ENCODE results near the gene MVP. TPM values are rescaled to one million over a fixed set of nuclear protein-coding genes. Genes with fewer than 3 reads are reported as not detected.
"Not testable (repeated sequence)": the region's sequence is repeated elsewhere in the genome, so short reads cannot be mapped to it uniquely, and the experiment has no call there.

MVP gene
- polyA plus RNA-seq, 1 donor: 26.5 TPM

DNA sequence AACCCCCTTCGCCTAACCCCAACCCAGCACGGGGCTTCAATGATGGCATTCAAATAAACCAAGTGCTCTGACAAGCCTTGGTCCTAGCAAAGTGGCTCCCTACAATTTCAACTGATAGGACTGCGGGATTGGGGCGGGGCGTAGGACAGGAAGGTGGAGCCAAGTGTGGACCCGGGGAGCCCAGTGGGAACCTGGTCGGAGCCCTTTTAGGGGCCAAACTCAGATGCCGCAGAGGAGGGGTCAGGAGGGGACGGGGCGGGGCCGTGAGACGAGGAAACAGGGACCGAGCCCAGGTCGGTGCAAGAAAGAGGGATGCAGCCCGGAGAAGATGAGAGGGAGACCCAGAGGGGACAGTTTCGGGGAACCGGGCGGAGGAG lies 55.9 kb downstream of the MVP start:
- no peak for DNase-seq

- no peak for DNase-seq
Observed at GRCh38 chr16:29876594-29877249, 56.5 kb downstream of the MVP start.

DNA sequence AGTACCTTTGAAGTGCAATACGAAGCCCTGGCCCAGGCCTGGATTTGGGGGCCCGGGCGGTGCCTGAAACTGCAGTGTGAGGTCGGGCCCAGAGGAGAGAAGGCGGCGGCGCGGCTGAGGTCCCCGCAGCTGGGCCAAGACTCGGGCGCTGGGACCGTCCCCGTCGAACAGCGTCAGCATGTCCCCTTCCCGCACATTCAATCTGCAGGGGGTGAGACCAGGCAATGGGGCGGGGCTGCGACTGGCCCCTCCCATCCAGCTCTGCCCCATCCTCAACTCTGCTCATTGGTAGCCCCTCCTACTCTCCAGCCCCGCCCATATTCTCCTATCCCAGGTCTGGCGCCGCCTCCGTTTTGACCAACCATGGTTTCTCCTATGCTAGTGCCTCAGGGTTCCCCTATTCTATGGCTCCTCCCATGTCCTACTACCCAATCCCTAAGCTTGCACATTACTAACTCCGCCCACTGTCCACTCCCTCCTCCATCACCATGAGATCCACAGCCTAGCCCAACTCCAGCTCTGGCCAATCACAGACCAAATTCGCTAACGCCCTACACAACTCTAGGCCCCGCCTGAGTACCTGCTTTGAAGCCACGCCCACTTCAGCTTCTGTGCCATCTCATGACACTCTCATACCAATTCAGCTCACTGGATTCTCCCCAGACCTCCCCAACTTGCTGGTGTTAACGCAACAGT lies 57.2 kb downstream of the MVP start:
- DNase-seq: no peak

GRCh38 chr16:29878172-29878571 lies 57.9 kb downstream of the MVP start:
- no peak for DNase-seq

- no peak for DNase-seq
Observed at GRCh38 chr16:29881050-29881449, 60.8 kb downstream of the MVP start.

DNA sequence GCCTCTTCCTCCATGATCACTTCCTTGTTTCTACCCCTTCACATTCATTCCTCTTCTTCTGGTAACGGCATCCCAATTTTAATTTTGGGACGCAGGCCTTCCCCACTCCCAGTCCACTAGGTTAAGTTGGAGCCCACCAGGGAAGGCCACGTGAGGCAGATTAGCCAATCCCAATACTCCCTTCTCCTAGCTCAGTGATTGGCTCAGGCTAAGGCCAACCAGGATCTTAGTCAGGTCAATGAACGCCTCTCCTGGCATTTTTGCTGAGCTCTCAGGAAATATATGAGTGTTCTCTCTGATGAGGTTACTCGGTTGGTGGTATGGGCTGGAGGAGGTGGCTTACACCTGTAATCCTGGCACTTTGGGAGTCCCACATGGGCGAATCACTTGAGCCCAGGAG lies 63.7 kb downstream of the MVP start:
- no peak for DNase-seq

GRCh38 chr16:29889372-29889771 lies 69.1 kb downstream of the MVP start:
- DNase-seq: not testable (repeated sequence)

DNA sequence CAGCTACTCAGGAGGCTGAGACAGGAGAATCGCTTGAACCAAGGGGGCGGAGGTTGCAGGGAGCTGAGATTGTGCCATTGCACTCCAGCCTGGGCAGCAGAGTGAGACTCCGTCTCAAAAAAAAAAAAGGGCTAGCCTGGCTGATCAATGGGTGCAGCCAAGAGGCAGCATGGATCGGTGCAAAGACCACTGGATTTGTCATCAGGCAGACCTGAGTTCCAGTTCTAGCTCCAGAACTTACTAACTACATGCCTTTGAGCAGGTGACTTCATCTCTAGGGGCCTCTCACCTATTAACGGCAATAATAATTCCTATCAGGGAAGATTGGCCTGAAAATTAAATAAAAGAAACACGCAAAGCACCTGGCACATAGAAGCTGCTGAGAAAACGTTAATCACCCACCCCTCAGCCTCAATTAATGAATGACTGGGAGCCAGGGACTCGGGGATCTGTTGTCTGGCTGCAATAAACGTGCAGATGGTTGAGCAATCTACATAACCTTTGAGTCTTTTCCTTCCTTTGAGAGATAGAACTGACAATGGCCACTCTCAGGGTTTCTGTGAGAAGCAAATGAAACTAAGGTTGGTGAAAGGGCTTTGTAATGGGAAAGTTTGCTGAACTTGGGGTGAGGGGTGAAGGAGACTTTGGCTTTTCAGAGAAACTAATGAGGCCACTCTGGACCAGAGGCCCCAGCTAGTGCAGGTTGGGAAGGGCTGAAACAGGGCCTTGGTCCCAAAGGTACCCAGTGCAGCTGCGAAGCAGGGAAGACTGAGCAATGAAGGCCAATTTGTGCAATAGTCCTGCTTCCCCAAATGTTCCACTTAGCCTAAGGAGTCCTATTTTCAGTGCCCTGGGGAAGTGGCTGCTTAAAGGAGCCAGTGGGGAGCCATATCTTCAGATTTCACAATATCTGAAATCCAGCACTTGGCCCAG lies 71.5 kb downstream of the MVP start:
- no peak for DNase-seq

DNA sequence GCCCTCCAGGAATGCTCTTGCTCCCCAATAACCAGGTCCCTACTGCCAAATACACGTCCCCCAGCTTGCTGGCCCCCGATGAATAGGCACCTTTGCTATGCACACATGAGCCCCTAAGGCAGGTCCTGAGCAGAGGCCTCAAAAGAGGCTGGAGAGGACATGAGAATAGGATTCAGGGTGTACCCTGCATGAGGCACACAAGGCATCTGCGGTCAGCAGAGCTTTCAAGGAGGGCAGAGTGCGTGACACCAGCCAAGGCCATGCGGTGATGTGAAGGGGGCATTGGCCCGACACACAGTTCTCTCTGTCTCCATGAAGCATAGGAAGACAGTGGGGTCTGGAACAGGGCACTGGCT lies 72.2 kb downstream of the MVP start:
- DNase-seq: no peak

GRCh38 chr16:29893553-29893952 lies 73.3 kb downstream of the MVP start:
- DNase-seq: no peak

- no peak for DNase-seq
Observed at GRCh38 chr16:29894352-29894751, 74.1 kb downstream of the MVP start.

DNA sequence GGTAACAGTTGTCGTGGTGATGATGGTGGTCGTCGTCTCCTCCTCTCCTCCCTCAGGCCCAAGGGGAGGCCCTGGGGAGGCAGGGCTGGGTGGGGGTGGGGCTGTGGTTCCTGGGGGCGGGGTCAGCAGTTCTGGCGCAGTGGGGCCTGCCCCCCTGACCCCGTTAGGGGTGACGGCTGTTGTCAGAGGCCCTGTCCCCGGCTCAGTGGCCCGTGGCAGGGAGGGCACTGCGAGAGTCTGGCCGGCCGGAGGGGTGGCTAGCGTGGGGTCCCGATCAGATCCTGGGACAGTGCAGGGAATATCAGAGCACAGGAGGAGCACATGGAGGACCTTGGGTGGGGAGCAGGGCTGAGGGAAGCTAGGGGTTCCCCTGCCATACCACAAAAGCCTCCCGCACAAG lies 76.6 kb downstream of the MVP start:
- no peak for DNase-seq

DNA sequence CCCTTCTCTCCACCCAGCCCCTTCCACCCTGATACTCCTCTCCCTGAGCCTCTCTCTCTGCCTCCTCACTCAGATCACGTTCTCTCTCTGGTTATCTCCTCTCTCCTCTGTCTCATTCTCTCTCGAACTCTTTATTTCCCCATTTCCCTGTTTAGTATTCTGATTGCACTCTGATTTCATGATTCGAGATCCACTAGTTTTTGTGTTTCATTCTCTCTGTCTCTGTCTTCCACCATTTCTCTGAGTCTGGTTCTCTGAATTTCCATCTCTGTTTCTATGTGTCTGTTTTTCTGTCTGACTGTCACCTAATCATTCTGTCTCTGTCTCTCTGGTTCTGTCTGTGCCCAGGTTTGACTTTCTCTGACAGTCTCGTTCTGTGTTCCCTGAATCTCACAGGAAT lies 77.1 kb downstream of the MVP start:
- DNase-seq: no peak

Other genes with a start within 250 kb of the MVP start
- gene SPN, start 157.2 kb upstream of the MVP start, polyA plus RNA-seq (ENCODE audit: insufficient read length): 1.3 TPM
- 80.1 TPM for gene QPRT, start 141.3 kb upstream of the MVP start, polyA plus RNA-seq (ENCODE audit: insufficient read length)
- 0.43 TPM for gene C16orf54, start 74.5 kb upstream of the MVP start, polyA plus RNA-seq (ENCODE audit: insufficient read length)
- gene ZG16, start 42.2 kb upstream of the MVP start, polyA plus RNA-seq (ENCODE audit: insufficient read length): not detected
- gene KIF22, start 29.7 kb upstream of the MVP start, polyA plus RNA-seq (ENCODE audit: insufficient read length): 31.7 TPM
- 270 TPM for gene MAZ, start 13.9 kb upstream of the MVP start, polyA plus RNA-seq (ENCODE audit: insufficient read length)
- 13.3 TPM for gene PRRT2, start 8.3 kb upstream of the MVP start, polyA plus RNA-seq (ENCODE audit: insufficient read length)
- 27.8 TPM for gene PAGR1, start 4.3 kb upstream of the MVP start, polyA plus RNA-seq (ENCODE audit: insufficient read length)
- 41.9 TPM for gene CDIPT, start 42.8 kb downstream of the MVP start, polyA plus RNA-seq (ENCODE audit: insufficient read length)
- 3.3 TPM for gene SEZ6L2, start 79.1 kb downstream of the MVP start, polyA plus RNA-seq (ENCODE audit: insufficient read length)
- 1.0 TPM for gene ASPHD1, start 80.0 kb downstream of the MVP start, polyA plus RNA-seq (ENCODE audit: insufficient read length)
- 14.0 TPM for gene KCTD13, start 105.8 kb downstream of the MVP start, polyA plus RNA-seq (ENCODE audit: insufficient read length)
- 61.2 TPM for gene TMEM219, start 141.6 kb downstream of the MVP start, polyA plus RNA-seq (ENCODE audit: insufficient read length)
- 36.0 TPM for gene TAOK2, start 153.4 kb downstream of the MVP start, polyA plus RNA-seq (ENCODE audit: insufficient read length)
- 16.4 TPM for gene HIRIP3, start 175.2 kb downstream of the MVP start, polyA plus RNA-seq (ENCODE audit: insufficient read length)
- gene INO80E, start 175.8 kb downstream of the MVP start, polyA plus RNA-seq (ENCODE audit: insufficient read length): 43.7 TPM
- gene DOC2A, start 190.6 kb downstream of the MVP start, polyA plus RNA-seq (ENCODE audit: insufficient read length): 1.4 TPM
- not detected for gene C16orf92, start 202.7 kb downstream of the MVP start, polyA plus RNA-seq (ENCODE audit: insufficient read length)
- 1.6 TPM for gene TLCD3B, start 210.8 kb downstream of the MVP start, polyA plus RNA-seq (ENCODE audit: insufficient read length)
- gene ALDOA, start 245.3 kb downstream of the MVP start, polyA plus RNA-seq (ENCODE audit: insufficient read length): 2,997 TPM

Measured in hindlimb muscle (tissue), 1 donor.